G401 (cell line): ENCODE measurements around the gene KLF9. TPM values are rescaled to one million over a fixed set of nuclear protein-coding genes. Genes with fewer than 3 reads are reported as not detected.

Experiments used
- DNase-seq: peaks from one replicate; pipeline ENCODE4 v3.0.0-alpha.2; 2015; ENCODE audit warnings: low spot score
- in situ Hi-C: cut with HindIII; loops from 2 replicates; pipeline ENCODE4 v1.10.0; 2016; ENCODE audit warnings: low sequenced_read_pairs, mixed read lengths
- total RNA-seq: library from RNA; depleted of rRNA; stranded (reverse); fragments of >200 nt; shearing (Covaris generic); gene quantifications from 2 replicates; pipeline ENCODE4 v1.2.3, GENCODE V29; 2014; rRNA removed

Gene KLF9
- total RNA-seq, 1 experiment from 2014 or later, result 12.3 TPM

- in situ Hi-C loops, result no loop called here
- peak; percentile 49 for DNase-seq
Observed at GRCh38 chr9:70385426-70385825, 29.0 kb downstream of the KLF9 start.

GRCh38 chr9:70382709-70383605 is 31.5 kb downstream of the KLF9 start:
- DNase-seq, result peak; percentile 48
- in situ Hi-C loops, result no loop called here

GRCh38 chr9:70382046-70382708 is 32.3 kb downstream of the KLF9 start:
- peak; percentile 50 for DNase-seq
- in situ Hi-C loops, result no loop called here

- in situ Hi-C loops, result no loop called here
- DNase-seq, result no peak
Observed at GRCh38 chr9:70374962-70375618, 39.4 kb downstream of the KLF9 start.

- in situ Hi-C loops, result no loop called here
- no peak for DNase-seq
Observed at GRCh38 chr9:70367305-70367930, 47.0 kb downstream of the KLF9 start.

- no peak for DNase-seq
- in situ Hi-C loops, result no loop called here
Observed at GRCh38 chr9:70363760-70364159, 50.7 kb downstream of the KLF9 start.

- in situ Hi-C loops, result no loop called here
- no peak for DNase-seq
Observed at GRCh38 chr9:70362952-70363351, 51.5 kb downstream of the KLF9 start.

GRCh38 chr9:70355801-70356200 is 58.7 kb downstream of the KLF9 start:
- in situ Hi-C loops, result no loop called here
- no peak for DNase-seq

- DNase-seq, result no peak
- in situ Hi-C loops, result no loop called here
Observed at GRCh38 chr9:70352802-70353201, 61.7 kb downstream of the KLF9 start.

- no peak for DNase-seq
- in situ Hi-C loops, result no loop called here
Observed at GRCh38 chr9:70352356-70352755, 62.1 kb downstream of the KLF9 start.

GRCh38 chr9:70347046-70347445 is 67.4 kb downstream of the KLF9 start:
- in situ Hi-C loops, result loop anchor here (25.0 kb wide), 1 partner anchor 140 kb away; no protein-coding TSS in a partner anchor
- no peak for DNase-seq

- DNase-seq, result peak; percentile 71
- in situ Hi-C loops, result loop anchor here (25.0 kb wide), 1 partner anchor 147 kb away; no protein-coding TSS in a partner anchor
Observed at GRCh38 chr9:70340572-70340971, 73.9 kb downstream of the KLF9 start.

Other genes with a start within 250 kb of the KLF9 start
- gene SMC5, start 155.7 kb downstream of the KLF9 start, total RNA-seq, result 15.8 and 34.9 TPM in 2 replicates